Esophagus squamous epithelium (tissue), 4 donors: ENCODE measurements around the gene PMEPA1.

ENCODE experiments used
- POLR2A ChIP-seq, 4 donors: fragments of 450-650 bp; IDR thresholded peaks; one replicate each; pipeline ENCODE4 v1.6.1; 2017; ENCODE audit warnings: antibody characterized with exemption in 4 of 4, mild to moderate bottlenecking in 4 of 4, moderate library complexity in 3 of 4
- TF ChIP-seq, protein P1 (sequence below), 6 experiments: fragments of 450-650 bp in 4 of 6; fragments of 200-600 bp in 2 of 6; sonication (generic) in 2 of 6; IDR thresholded peaks; one replicate each; pipeline ENCODE4 v1.5.1; 2016 to 2019; ENCODE audit warnings: antibody characterized with exemption in 6 of 6, mild to moderate bottlenecking in 4 of 6, moderate library complexity in 4 of 6

DNA sequence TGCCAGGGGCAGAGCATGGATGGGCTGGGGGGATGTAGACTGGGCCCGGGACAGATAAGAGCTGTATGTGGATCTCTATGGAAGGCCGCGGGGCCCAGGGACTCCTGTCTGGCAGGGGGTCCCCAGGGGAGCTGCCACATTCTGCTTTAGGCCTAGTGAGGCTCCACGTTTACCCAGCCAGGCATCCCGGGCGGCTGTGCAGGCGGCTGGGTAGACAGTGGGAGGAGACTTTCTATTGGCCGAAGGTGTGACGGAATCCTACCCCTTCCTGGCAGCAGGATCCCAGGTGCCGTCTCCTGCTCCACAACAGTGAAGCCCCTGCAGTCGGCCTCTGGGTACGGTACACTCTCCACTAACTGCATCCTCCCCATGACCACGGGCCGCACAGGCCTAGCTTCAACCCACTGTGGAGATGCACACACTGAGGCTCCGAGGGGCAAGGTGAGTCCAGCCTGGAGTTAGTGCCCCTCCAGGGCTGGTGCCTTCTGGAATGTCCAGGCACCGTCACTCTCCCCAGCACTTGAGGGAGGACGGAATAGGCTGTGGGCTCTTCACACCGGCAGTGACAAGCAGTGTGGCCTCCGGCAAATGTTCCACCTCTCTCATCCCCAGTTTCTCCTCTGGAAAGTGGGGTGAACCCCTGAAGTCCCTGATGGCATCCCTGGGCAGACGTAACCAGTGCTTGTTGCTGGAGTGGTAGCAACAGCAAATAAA, 52.8 kb downstream of the PMEPA1 start:
- no peak for TF ChIP-seq POLR2A (IDR thresholded peaks at IDR 0.05)
- TF ChIP-seq, protein P1, sequence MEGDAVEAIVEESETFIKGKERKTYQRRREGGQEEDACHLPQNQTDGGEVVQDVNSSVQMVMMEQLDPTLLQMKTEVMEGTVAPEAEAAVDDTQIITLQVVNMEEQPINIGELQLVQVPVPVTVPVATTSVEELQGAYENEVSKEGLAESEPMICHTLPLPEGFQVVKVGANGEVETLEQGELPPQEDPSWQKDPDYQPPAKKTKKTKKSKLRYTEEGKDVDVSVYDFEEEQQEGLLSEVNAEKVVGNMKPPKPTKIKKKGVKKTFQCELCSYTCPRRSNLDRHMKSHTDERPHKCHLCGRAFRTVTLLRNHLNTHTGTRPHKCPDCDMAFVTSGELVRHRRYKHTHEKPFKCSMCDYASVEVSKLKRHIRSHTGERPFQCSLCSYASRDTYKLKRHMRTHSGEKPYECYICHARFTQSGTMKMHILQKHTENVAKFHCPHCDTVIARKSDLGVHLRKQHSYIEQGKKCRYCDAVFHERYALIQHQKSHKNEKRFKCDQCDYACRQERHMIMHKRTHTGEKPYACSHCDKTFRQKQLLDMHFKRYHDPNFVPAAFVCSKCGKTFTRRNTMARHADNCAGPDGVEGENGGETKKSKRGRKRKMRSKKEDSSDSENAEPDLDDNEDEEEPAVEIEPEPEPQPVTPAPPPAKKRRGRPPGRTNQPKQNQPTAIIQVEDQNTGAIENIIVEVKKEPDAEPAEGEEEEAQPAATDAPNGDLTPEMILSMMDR (IDR thresholded peaks at IDR 0.05), result no peak
